Mesenchymal stem cell (in vitro differentiated cells and primary cell): Measurements from ENCODE around the gene FNTB.

Experiments used
- DNase-seq: peaks from one replicate; pipeline ENCODE4 v3.0.0-alpha.2; 2013
- H2AFZ ChIP-seq: one replicate; pipeline ENCODE4 v1.6.1; 2013; ENCODE audit warnings: low read depth, mild to moderate bottlenecking, control low read depth, inconsistent platforms, low read length, moderate library complexity
- H2AK5ac ChIP-seq: 2 replicates; pipeline ENCODE4 v1.6.1; 2013; ENCODE audit warnings: low read length, moderate library complexity, mild to moderate bottlenecking, inconsistent platforms; ENCODE audit not compliant: severe bottlenecking
- H2BK120ac ChIP-seq: one replicate; pipeline ENCODE4 v1.6.1; 2013; ENCODE audit warnings: low read depth, mild to moderate bottlenecking, inconsistent platforms, low read length, moderate library complexity
- H2BK12ac ChIP-seq, 2 experiments: one replicate each; pipeline ENCODE4 v1.6.1; 2013; ENCODE audit warnings: inconsistent platforms in 2 of 2, low read length in 2 of 2, mild to moderate bottlenecking in 2 of 2, moderate library complexity in 2 of 2, control low read depth in 1 of 2
- H2BK15ac ChIP-seq: one replicate; pipeline ENCODE4 v1.6.1; 2013; ENCODE audit warnings: mild to moderate bottlenecking, low read depth, inconsistent platforms; ENCODE audit not compliant: poor library complexity, severe bottlenecking
- H2BK5ac ChIP-seq: 2 replicates; pipeline ENCODE4 v1.6.1; 2013; ENCODE audit warnings: low read depth, mild to moderate bottlenecking, low read length, control low read depth, inconsistent platforms; ENCODE audit not compliant: poor library complexity, severe bottlenecking
- H3K14ac ChIP-seq, 2 experiments: one replicate each; pipeline ENCODE4 v1.6.1; 2013; ENCODE audit warnings: inconsistent platforms in 2 of 2, low read length in 2 of 2, control low read depth in 1 of 2, mild to moderate bottlenecking in 1 of 2, moderate library complexity in 1 of 2
- H3K18ac ChIP-seq, 2 experiments: one replicate each; pipeline ENCODE4 v1.6.1; 2013; ENCODE audit warnings: inconsistent platforms in 2 of 2, low read length in 2 of 2, control low read depth in 1 of 2, low read depth in 1 of 2, mild to moderate bottlenecking in 1 of 2
- H3K23ac ChIP-seq, 2 experiments: one replicate each; pipeline ENCODE4 v1.6.1; 2013; ENCODE audit warnings: inconsistent platforms in 2 of 2, low read length in 2 of 2, mild to moderate bottlenecking in 2 of 2, moderate library complexity in 2 of 2, control low read depth in 1 of 2
- H3K27ac ChIP-seq: 2 replicates; pipeline ENCODE4 v1.5.1; 2013; ENCODE audit warnings: mild to moderate bottlenecking, moderate library complexity, low read length, control low read depth, inconsistent platforms; ENCODE audit not compliant: poor library complexity, severe bottlenecking
- H3K27me3 ChIP-seq, 2 experiments: 2 replicates each; pipeline versions ENCODE4 v1.6.1 to v1.7.0; 2013; ENCODE audit warnings: low read length in 2 of 2, mild to moderate bottlenecking in 2 of 2, moderate library complexity in 2 of 2, control low read depth in 1 of 2, inconsistent platforms in 1 of 2; ENCODE audit not compliant: control insufficient read depth in 1 of 2, insufficient read depth in 1 of 2
- H3K36me3 ChIP-seq, 2 experiments: 2 replicates each; pipeline versions ENCODE4 v1.6.1 to v1.7.0; 2013; ENCODE audit warnings: low read length in 2 of 2, control low read depth in 1 of 2, inconsistent platforms in 1 of 2, low read depth in 1 of 2, mild to moderate bottlenecking in 1 of 2; ENCODE audit not compliant: insufficient read depth in 2 of 2, control insufficient read depth in 1 of 2
- H3K4ac ChIP-seq, 2 experiments: one replicate each; pipeline ENCODE4 v1.6.1; 2013; ENCODE audit warnings: inconsistent platforms in 2 of 2, low read length in 2 of 2, mild to moderate bottlenecking in 2 of 2, moderate library complexity in 2 of 2, control low read depth in 1 of 2, low read depth in 1 of 2
- H3K4me1 ChIP-seq: 2 replicates; pipeline ENCODE4 v1.6.1; 2013; ENCODE audit warnings: low read depth, low read length, control low read depth; ENCODE audit not compliant: control insufficient read depth, insufficient read depth
- H3K4me2 ChIP-seq: 2 replicates; pipeline ENCODE4 v1.6.1; 2013; ENCODE audit warnings: low read length, mild to moderate bottlenecking, inconsistent platforms; ENCODE audit not compliant: poor library complexity, severe bottlenecking
- H3K4me3 ChIP-seq, 2 experiments: 2 replicates each; pipeline versions ENCODE4 v1.5.1 to v1.7.0; 2013; ENCODE audit warnings: low read length in 2 of 2, mild to moderate bottlenecking in 2 of 2, control low read depth in 1 of 2, low read depth in 1 of 2; ENCODE audit not compliant: insufficient read depth in 1 of 2
- H3K79me1 ChIP-seq: replicated peaks from 2 replicates; pipeline ENCODE4 v1.6.1; 2013; ENCODE audit warnings: mild to moderate bottlenecking, control low read depth, low read length, inconsistent platforms; ENCODE audit not compliant: poor library complexity, severe bottlenecking
- H3K9ac ChIP-seq: 2 replicates; pipeline ENCODE4 v1.7.0; 2013; ENCODE audit warnings: mild to moderate bottlenecking, low read length, moderate library complexity
- H3K9me3 ChIP-seq: 2 replicates; pipeline ENCODE4 v1.7.0; 2013; ENCODE audit warnings: mild to moderate bottlenecking, low read length; ENCODE audit not compliant: control insufficient read depth
- H4K8ac ChIP-seq: one replicate; pipeline ENCODE4 v1.6.1; 2013; ENCODE audit warnings: inconsistent platforms, mild to moderate bottlenecking, low read length, moderate library complexity
- H4K91ac ChIP-seq: one replicate; pipeline ENCODE4 v1.6.1; 2013; ENCODE audit warnings: mild to moderate bottlenecking, low read length, inconsistent platforms
- WGBS: methylation state at CpG from one replicate; pipeline ENCODE4 v1.1.7; 2013; ENCODE audit warnings: mixed read lengths; 5-methylcytosine and 5-hydroxymethylcytosine counted together

FNTB gene

DNA sequence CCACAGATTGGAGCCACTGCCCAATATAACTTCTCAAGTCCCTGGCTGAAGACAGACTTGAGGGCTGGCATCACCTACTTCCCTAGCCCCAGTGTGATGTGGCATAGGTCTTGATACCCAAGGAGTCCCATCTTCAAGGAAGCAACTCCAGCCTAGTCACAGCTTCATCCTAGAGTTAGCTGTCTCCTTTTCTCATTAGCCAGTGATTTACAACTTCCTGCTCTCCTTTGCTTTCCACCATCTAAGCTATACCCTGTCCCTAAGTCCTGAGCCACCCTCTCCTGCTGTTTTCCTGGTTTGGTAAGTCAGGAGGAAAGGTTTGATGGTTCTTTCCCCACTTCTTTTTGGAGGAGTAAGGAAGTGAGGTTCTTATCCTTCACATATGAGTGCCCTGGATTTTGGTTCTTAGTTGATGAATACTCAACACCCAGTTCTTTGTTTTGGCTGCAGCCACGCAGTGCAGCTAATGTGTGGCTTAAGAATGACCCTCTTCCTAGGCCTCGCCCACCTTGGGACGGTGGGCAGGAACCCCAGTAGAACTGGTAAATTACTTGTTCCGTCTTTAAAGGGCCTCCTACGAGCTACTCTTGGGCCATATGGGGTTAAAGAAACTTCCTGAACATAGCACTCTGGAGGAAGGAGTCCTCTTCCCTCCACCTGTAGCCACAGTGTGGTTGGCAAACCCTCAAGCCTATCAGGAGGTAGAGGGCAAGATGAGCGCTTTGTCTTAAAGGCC is 40.2 kb upstream of the FNTB start:
- Histone ChIP-seq H3K18ac (no peak overlapping the region), H3K36me3 (peaks cover 53 to 60% of the 10 kb centered on the region in 2 experiments), H2AFZ (no peak overlapping the region), H3K4me3 (no peak overlapping the region), H3K4me1 (no peaks in the 10 kb centered on the region), H4K91ac (no peak overlapping the region), H3K14ac (no peak overlapping the region), H2BK15ac (no peak overlapping the region), H3K79me1 (peaks cover 25% of the 10 kb centered on the region), H2BK5ac (no peak overlapping the region), H2BK12ac (no peak overlapping the region), H3K9ac (no peak overlapping the region), H4K8ac (no peak overlapping the region), H3K9me3 (no peaks in the 10 kb centered on the region), H3K4ac (no peak overlapping the region), H2BK120ac (no peak overlapping the region), H2AK5ac (no peak overlapping the region), H3K23ac (no peak overlapping the region), H3K27me3 (no peaks in the 10 kb centered on the region), H3K4me2 (no peak overlapping the region), H3K27ac (no peak overlapping the region)
- DNase-seq: no peak
- WGBS: 93% methylated on average over 6 of the region's 6 CpGs

DNA sequence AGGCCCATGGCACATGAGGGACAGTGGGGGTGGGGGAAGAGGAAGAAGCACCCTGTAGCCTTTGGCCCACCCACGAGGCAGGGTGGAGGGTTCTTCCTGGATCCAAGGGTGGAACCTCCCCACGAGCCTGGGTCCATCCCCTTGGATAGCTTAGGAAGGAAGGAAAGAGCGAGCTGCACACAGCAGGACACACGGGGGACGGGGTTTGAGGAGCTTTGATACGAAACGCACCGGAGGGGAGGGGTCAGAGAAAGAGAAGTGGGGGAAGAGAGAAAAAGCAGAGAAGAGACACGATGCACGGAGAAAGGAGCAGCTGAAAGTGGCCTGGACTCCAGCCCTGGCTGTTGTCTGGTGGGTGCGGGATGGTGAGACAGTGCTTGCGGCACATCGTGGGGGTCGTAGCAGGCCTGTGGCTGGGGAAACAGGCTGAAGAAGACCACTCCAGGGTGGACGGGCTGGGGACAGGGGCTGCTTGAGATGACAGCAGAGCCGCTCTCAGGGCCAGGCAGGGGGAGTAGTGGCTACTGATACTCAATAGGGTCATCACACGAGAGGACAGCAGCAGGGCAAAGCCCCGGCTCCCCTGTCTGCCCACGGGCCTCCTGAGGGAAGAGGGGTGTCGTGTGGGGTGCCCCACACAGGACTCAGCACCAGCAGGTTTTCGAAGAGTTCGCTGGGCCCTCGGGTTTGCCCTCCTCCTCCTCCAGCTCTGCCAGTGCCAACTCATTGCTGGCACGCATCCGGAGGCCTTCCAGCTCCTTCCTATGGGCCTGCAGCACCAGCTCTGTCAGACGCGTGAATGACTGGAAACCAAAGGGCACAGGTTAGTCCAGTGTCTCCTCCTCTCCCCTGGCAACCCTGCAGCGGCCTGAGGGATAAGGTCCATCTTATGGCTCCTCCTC is 38.7 kb upstream of the FNTB start:
- WGBS: 93% methylated on average over 28 of the region's 28 CpGs
- no peak overlapping the region for H2BK15ac ChIP-seq
- H2AK5ac ChIP-seq: no peak overlapping the region
- H3K4ac ChIP-seq: no peak overlapping the region
- no peak for DNase-seq
- H3K9me3 ChIP-seq: no peaks in the 10 kb centered on the region
- no peak overlapping the region for H2BK12ac ChIP-seq
- H3K27ac ChIP-seq: no peak overlapping the region
- no peak overlapping the region for H2BK5ac ChIP-seq
- no peak overlapping the region for H3K23ac ChIP-seq
- H3K36me3 ChIP-seq: peaks cover 42 to 66% of the 10 kb centered on the region in 2 experiments
- H2BK120ac ChIP-seq: no peak overlapping the region
- H3K4me2 ChIP-seq: no peak overlapping the region
- H3K4me1 ChIP-seq: no peaks in the 10 kb centered on the region
- no peak overlapping the region for H3K9ac ChIP-seq
- no peak overlapping the region for H4K8ac ChIP-seq
- no peak overlapping the region for H3K14ac ChIP-seq
- no peaks in the 10 kb centered on the region for H3K27me3 ChIP-seq
- no peak overlapping the region for H3K4me3 ChIP-seq
- no peak overlapping the region for H4K91ac ChIP-seq
- H3K18ac ChIP-seq: no peak overlapping the region
- no peak overlapping the region for H2AFZ ChIP-seq
- peaks cover 31% of the 10 kb centered on the region for H3K79me1 ChIP-seq

DNA sequence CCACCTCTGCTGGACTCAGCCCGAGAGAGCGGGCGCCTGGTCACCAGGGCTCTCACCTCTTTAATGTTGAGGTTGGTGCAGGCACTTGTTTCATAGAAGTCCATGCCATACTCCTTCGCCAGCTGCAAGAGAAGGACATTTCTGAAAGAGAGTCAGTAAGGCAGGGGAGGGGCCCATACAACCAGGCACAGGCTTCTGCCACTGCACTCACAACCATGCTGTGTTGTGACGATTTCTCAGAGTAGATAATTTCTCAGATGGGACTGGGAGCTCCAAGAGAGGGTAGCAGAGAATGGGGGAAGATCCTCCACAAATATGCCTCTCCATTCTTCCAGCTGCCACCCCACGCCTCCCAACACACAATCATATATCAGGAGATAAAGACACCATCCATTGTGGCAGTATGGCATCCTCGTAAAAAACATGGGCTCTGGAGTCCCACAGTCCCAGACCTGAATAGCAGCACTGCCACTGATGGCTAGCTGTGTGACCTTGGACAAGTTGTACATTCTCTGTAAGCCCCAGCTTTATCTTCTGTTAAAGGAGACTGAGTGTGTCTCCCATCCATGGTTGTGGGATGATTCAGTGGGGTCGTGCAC is 38.0 kb upstream of the FNTB start:
- Histone ChIP-seq H3K4me1 (peaks cover 1% of the 10 kb centered on the region), H3K18ac (no peak overlapping the region), H3K14ac (no peak overlapping the region), H2AK5ac (no peak overlapping the region), H4K91ac (no peak overlapping the region), H2BK12ac (no peak overlapping the region), H3K36me3 (peaks cover 35 to 74% of the 10 kb centered on the region in 2 experiments), H4K8ac (no peak overlapping the region), H3K4me3 (no peak overlapping the region), H2AFZ (no peak overlapping the region), H3K9me3 (no peaks in the 10 kb centered on the region), H2BK120ac (no peak overlapping the region), H2BK5ac (no peak overlapping the region), H3K4me2 (no peak overlapping the region), H3K79me1 (peaks cover 37% of the 10 kb centered on the region), H3K27ac (no peak overlapping the region), H3K23ac (no peak overlapping the region), H2BK15ac (no peak overlapping the region), H3K9ac (no peak overlapping the region), H3K27me3 (no peaks in the 10 kb centered on the region), H3K4ac (no peak overlapping the region)
- 94% methylated on average over 8 of the region's 8 CpGs for WGBS
- DNase-seq: no peak

DNA sequence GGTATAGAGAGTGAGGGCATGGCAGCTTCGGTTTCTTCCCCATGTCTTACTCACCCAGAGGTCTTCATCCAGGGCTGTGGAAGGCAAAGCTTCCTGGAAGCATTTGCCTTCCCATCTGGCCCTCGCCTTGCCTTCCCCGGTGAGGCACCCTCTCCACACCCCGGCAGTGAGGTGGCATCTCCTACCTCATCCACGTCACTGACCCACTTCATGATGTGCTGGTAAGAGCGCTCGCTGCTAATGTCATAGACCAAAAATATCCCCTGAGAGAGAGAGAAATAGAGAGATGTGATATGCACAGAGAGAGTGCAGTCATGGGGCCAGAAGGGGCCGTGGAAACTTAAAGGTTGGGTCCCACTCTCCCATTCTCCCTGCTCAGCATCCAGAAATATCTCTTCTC is 35.8 kb upstream of the FNTB start:
- Histone ChIP-seq H3K18ac (no peak overlapping the region), H2BK5ac (no peak overlapping the region), H2BK15ac (no peak overlapping the region), H3K23ac (no peak overlapping the region), H2AK5ac (no peak overlapping the region), H3K79me1 (peaks cover 50% of the 10 kb centered on the region), H4K8ac (no peak overlapping the region), H3K14ac (no peak overlapping the region), H2AFZ (no peak overlapping the region), H3K27ac (no peak overlapping the region), H2BK120ac (no peak overlapping the region), H3K4ac (no peak overlapping the region), H3K9me3 (no peaks in the 10 kb centered on the region), H3K9ac (no peak overlapping the region), H2BK12ac (no peak overlapping the region), H3K4me2 (no peak overlapping the region), H3K4me1 (peaks cover 15% of the 10 kb centered on the region), H3K27me3 (no peaks in the 10 kb centered on the region), H3K4me3 (no peak overlapping the region), H4K91ac (no peak overlapping the region), H3K36me3 (peaks cover 23 to 69% of the 10 kb centered on the region in 2 experiments)
- 100% methylated on average over 4 of the region's 8 CpGs for WGBS
- no peak for DNase-seq
